GM23338 (cell line): Measurements from ENCODE around the gene RRP1. TPM values are rescaled to one million over a fixed set of nuclear protein-coding genes. Genes with fewer than 3 reads are reported as not detected.

Experiments
- ATAC-seq: fragments of 200-7000 bp; cut with Tn5 transposase; 3 replicates; pipeline ENCODE4 v1.9.1; 2020
- DNase-seq: peaks from one replicate; pipeline ENCODE4 v3.0.0-alpha.2; 2015; ENCODE audit warnings: low spot score
- H2AFZ ChIP-seq: fragments of 200-600 bp; sonication (generic); 2 replicates; pipeline ENCODE4 v1.8.0; 2016; ENCODE audit warnings: antibody characterized with exemption, mild to moderate bottlenecking, moderate library complexity
- H3F3A ChIP-seq: fragments of 200-600 bp; sonication (generic); replicated peaks from 2 replicates; pipeline ENCODE4 v1.8.0; 2017; ENCODE audit warnings: antibody characterized with exemption, mixed run types, low read depth
- H3K27ac ChIP-seq: fragments of 200-600 bp; sonication (generic); 2 replicates; pipeline ENCODE4 v1.6.1; 2016; ENCODE audit warnings: low read depth
- H3K27me3 ChIP-seq: fragments of 200-600 bp; sonication (generic); 2 replicates; pipeline ENCODE4 v1.8.0; 2016; ENCODE audit warnings: mild to moderate bottlenecking, mixed run types, moderate library complexity; ENCODE audit not compliant: insufficient read depth
- H3K36me3 ChIP-seq: fragments of 200-600 bp; sonication (generic); 2 replicates; pipeline ENCODE4 v1.8.0; 2016; ENCODE audit warnings: mild to moderate bottlenecking; ENCODE audit not compliant: insufficient read depth
- H3K4me1 ChIP-seq: fragments of 200-600 bp; sonication (generic); 2 replicates; pipeline ENCODE4 v1.8.0; 2016; ENCODE audit warnings: mild to moderate bottlenecking, moderate library complexity; ENCODE audit not compliant: insufficient read depth
- H3K4me2 ChIP-seq: fragments of 200-600 bp; sonication (generic); 2 replicates; pipeline ENCODE4 v1.7.1; 2017; ENCODE audit warnings: mixed run types
- H3K4me3 ChIP-seq: fragments of 200-600 bp; sonication (generic); 2 replicates; pipeline ENCODE4 v1.6.1; 2016; ENCODE audit warnings: mixed run types
- H3K79me2 ChIP-seq: fragments of 200-600 bp; sonication (generic); replicated peaks from 2 replicates; pipeline ENCODE4 v1.8.0; 2017; ENCODE audit warnings: mild to moderate bottlenecking; ENCODE audit not compliant: insufficient read depth
- H3K9me2 ChIP-seq: fragments of 200-600 bp; sonication (generic); 2 replicates; pipeline ENCODE4 v1.8.0; 2017; ENCODE audit not compliant: insufficient read depth
- H4K20me1 ChIP-seq: fragments of 200-600 bp; sonication (generic); replicated peaks from 2 replicates; pipeline ENCODE4 v1.8.0; 2017; ENCODE audit warnings: mild to moderate bottlenecking; ENCODE audit not compliant: insufficient read depth
- H3K27ac Mint-ChIP-seq: 2 replicates; pipeline ENCODE4 v1.8.0; 2020; ENCODE audit warnings: inconsistent platforms, mild to moderate bottlenecking, moderate library complexity, mixed read lengths
- H3K27me3 Mint-ChIP-seq: 3 replicates; pipeline ENCODE4 v1.8.0; 2022; ENCODE audit warnings: low read depth, mild to moderate bottlenecking, moderate library complexity, mixed read lengths, inconsistent platforms; ENCODE audit not compliant: insufficient read depth, poor library complexity
- H3K36me3 Mint-ChIP-seq: 3 replicates; pipeline ENCODE4 v1.8.0; 2021; ENCODE audit warnings: low read depth, mild to moderate bottlenecking, inconsistent platforms, moderate library complexity, mixed read lengths
- H3K4me1 Mint-ChIP-seq: 3 replicates; pipeline ENCODE4 v1.8.0; 2020; ENCODE audit warnings: mild to moderate bottlenecking, inconsistent platforms, mixed read lengths
- H3K4me3 Mint-ChIP-seq: 3 replicates; pipeline ENCODE4 v1.8.0; 2021; ENCODE audit warnings: moderate library complexity, mild to moderate bottlenecking, inconsistent platforms, mixed read lengths
- H3K9me3 Mint-ChIP-seq: 3 replicates; pipeline ENCODE4 v1.8.0; 2020; ENCODE audit warnings: moderate library complexity, mild to moderate bottlenecking, inconsistent platforms, mixed read lengths
- CREB1 ChIP-seq: fragments of 250-450 bp; sonication (Bioruptor Pico); IDR thresholded peaks from 2 replicates; pipeline ENCODE4 v1.5.0; 2020; ENCODE audit warnings: low read depth, mild to moderate bottlenecking, moderate library complexity
- EZH2 ChIP-seq: fragments of 200-600 bp; sonication (generic); IDR thresholded peaks from one replicate; pipeline ENCODE4 v1.8.0; 2017; ENCODE audit warnings: antibody characterized with exemption, mild to moderate bottlenecking, low read depth; ENCODE audit not compliant: unreplicated experiment
- EZH2phosphoT487 ChIP-seq: fragments of 200-600 bp; sonication (generic); IDR thresholded peaks from one replicate; pipeline ENCODE4 v1.8.1; 2018; ENCODE audit warnings: antibody characterized with exemption; ENCODE audit not compliant: unreplicated experiment
- JUNB ChIP-seq: IDR thresholded peaks from one replicate; pipeline ENCODE4 v1.6.1; 2016; ENCODE audit warnings: antibody characterized with exemption; ENCODE audit not compliant: unreplicated experiment
- NANOG ChIP-seq: IDR thresholded peaks from 2 replicates; pipeline ENCODE4 v1.6.1; 2016; ENCODE audit warnings: antibody characterized with exemption, borderline replicate concordance
- STAT1 ChIP-seq: IDR thresholded peaks from one replicate; pipeline ENCODE4 v1.6.1; 2016; ENCODE audit warnings: antibody characterized with exemption; ENCODE audit not compliant: unreplicated experiment
- ZNF114 ChIP-seq: fragments of 250-450 bp; sonication (Bioruptor Pico); IDR thresholded peaks from 2 replicates; pipeline ENCODE4 v1.5.0; 2020; ENCODE audit warnings: mild to moderate bottlenecking, moderate library complexity
- ZNF331 ChIP-seq: fragments of 250-450 bp; sonication (Bioruptor Pico); IDR thresholded peaks from 2 replicates; pipeline ENCODE4 v1.5.0; 2020; ENCODE audit warnings: low read depth, mild to moderate bottlenecking, moderate library complexity
- polyA plus RNA-seq: library from polyadenylated mRNA; unstranded; fragments of >200 nt; fragmentation: Nextera tagmentation; extraction: Ambion mirVana; gene quantifications from 2 replicates; pipeline ENCODE4 v1.2.1, GENCODE V29; 2016
- total RNA-seq: library from RNA; depleted of rRNA; stranded (reverse); fragments of >200 nt; shearing (Covaris generic); gene quantifications from 2 replicates; pipeline ENCODE4 v1.2.3, GENCODE V29; 2014
- TF ChIP-seq, protein P1 (sequence below), 2 experiments: fragments of 200-600 bp in 1 of 2; sonication (generic) in 1 of 2; conservative IDR thresholded peaks; 2 replicates each; pipeline versions ENCODE4 v1.5.1 to v1.6.1; 2016 to 2017; ENCODE audit warnings: antibody characterized with exemption in 2 of 2, low read depth in 2 of 2, mild to moderate bottlenecking in 2 of 2, moderate library complexity in 1 of 2
- TF ChIP-seq, protein P2 (sequence below): IDR thresholded peaks from one replicate; pipeline ENCODE4 v1.6.1; 2018; ENCODE audit warnings: antibody characterized with exemption; ENCODE audit not compliant: unreplicated experiment

Gene RRP1
- total and polyA plus RNA-seq, 2 experiments from 2014 or later: 36.5 to 63.5 TPM

DNA sequence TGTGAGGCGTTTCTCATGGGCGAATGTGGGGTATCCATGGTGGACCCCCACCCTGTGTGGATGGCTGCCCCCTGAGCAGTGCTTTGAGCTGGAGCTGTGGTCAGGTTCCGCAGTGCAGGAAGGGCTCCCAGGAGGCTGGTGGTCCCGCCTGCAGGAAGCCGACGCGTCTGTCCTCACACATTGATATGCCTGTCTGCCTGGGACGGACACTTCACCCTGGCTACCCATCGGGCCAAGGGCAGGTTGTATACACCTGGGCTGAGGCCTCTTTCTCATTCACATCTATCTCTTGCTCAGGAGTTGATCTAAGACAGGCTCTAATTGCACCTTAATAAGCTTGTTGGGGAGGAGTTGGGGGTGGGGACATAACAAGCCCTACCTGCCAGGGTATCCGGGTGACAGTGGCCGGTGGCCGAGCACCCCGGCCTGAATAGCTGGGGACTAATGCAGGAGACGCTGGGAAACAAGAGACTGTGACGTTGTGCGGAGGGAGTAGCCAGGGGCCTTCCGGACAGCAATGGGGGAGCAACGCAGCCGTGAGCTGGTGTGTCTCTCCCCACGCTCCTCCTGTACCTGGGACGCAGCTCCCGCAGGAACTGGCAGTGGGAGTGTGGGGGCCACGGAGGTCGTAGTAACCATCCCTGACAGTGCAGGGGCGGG, 48.8 kb upstream of the RRP1 start:
- H3K27ac ChIP-seq: peak overlapping the region; percentile 63
- H3K4me2 ChIP-seq: no peak overlapping the region
- H3K4me3 ChIP-seq: no peak overlapping the region
- H3F3A ChIP-seq: peaks cover 10% of the 10 kb centered on the region
- ATAC-seq (peak; percentile 77), DNase-seq (peak; percentile 81)
- no peaks in the 10 kb centered on the region; the same call in 1 of the 2 replicates for H4K20me1 ChIP-seq
- peak overlapping the region; percentile 84 for H3K27ac Mint-ChIP-seq
- H3K4me3 Mint-ChIP-seq: peak overlapping the region; percentile 44; the same call in 2 of the 3 replicates
- no peaks in the 10 kb centered on the region for H3K9me2 ChIP-seq
- H3K27me3 ChIP-seq: no peaks in the 10 kb centered on the region
- peaks cover 20% of the 10 kb centered on the region for H3K27me3 Mint-ChIP-seq
- H3K9me3 Mint-ChIP-seq: no peaks in the 10 kb centered on the region
- H3K4me1 Mint-ChIP-seq: peaks cover 15% of the 10 kb centered on the region
- H3K36me3 Mint-ChIP-seq: peaks cover 18% of the 10 kb centered on the region
- no peaks in the 10 kb centered on the region for H3K79me2 ChIP-seq
- H2AFZ ChIP-seq: no peak overlapping the region
- H3K4me1 ChIP-seq: 0 out of 2 replicates have a peak, but pooled peaks cover 3% of the 10 kb centered on the region
- no peak for TF ChIP-seq EZH2phosphoT487
- no peak for TF ChIP-seq ZNF331 (CRISPR knock-in tag)
- peak; percentile 30; the same call in 1 of the 2 replicates for TF ChIP-seq CREB1 (CRISPR knock-in tag)
- TF ChIP-seq, protein P1, sequence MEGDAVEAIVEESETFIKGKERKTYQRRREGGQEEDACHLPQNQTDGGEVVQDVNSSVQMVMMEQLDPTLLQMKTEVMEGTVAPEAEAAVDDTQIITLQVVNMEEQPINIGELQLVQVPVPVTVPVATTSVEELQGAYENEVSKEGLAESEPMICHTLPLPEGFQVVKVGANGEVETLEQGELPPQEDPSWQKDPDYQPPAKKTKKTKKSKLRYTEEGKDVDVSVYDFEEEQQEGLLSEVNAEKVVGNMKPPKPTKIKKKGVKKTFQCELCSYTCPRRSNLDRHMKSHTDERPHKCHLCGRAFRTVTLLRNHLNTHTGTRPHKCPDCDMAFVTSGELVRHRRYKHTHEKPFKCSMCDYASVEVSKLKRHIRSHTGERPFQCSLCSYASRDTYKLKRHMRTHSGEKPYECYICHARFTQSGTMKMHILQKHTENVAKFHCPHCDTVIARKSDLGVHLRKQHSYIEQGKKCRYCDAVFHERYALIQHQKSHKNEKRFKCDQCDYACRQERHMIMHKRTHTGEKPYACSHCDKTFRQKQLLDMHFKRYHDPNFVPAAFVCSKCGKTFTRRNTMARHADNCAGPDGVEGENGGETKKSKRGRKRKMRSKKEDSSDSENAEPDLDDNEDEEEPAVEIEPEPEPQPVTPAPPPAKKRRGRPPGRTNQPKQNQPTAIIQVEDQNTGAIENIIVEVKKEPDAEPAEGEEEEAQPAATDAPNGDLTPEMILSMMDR (conservative IDR thresholded peaks at IDR 0.05; ENCODE audit: low read depth in 2 of 2): no peak
- no peaks in the 10 kb centered on the region for H3K36me3 ChIP-seq

DNA sequence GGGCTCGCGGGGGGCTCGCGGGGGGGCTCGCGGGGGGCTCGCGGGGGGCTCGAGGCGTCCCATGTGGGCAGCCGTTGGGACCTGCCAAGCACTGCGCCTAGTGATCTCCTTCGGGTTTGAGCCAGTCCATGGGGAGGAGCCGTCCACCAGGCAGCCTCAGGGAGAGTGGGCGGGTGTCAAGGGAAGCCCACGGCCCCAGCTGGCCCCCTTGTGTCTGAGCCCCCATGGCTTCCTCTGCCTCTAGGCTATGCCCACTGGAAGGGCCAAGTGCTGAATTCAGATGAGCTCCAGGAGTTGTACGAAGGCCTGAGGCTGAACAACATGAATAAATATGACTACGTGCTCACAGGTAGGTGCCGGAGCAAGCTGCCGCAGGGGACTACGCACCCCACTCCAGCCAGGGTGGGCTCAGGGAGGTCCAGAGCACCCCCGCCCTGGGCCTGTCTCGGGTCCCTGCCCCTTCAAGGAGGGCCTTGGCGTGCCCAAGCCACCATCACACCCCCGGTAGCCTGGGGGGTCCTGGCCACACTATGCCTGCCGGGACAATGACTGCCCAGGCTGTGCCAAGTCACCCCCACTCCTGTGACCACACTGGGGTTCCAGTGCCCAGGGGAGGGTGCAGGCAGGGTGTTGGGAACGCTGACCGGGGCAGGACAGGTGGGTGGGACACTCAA, 47.8 kb upstream of the RRP1 start:
- peaks cover 20% of the 10 kb centered on the region for H3K27me3 Mint-ChIP-seq
- no peak overlapping the region for H2AFZ ChIP-seq
- H3K9me2 ChIP-seq: no peaks in the 10 kb centered on the region
- H3K27me3 ChIP-seq: no peaks in the 10 kb centered on the region
- no peaks in the 10 kb centered on the region for H3K36me3 ChIP-seq
- no peak overlapping the region for H3K4me3 Mint-ChIP-seq
- peaks cover 18% of the 10 kb centered on the region for H3K36me3 Mint-ChIP-seq
- 0 out of 2 replicates have a peak, but pooled peaks cover 3% of the 10 kb centered on the region for H3K4me1 ChIP-seq
- no peak overlapping the region for H3K4me2 ChIP-seq
- ATAC-seq: peak; percentile 17; the same call in 2 of the 3 replicates
- H3K9me3 Mint-ChIP-seq: no peaks in the 10 kb centered on the region
- peak; percentile 51 for DNase-seq
- H3K4me1 Mint-ChIP-seq: peaks cover 15% of the 10 kb centered on the region
- H3K4me3 ChIP-seq: no peak overlapping the region
- no peaks in the 10 kb centered on the region for H3K79me2 ChIP-seq
- H3K27ac ChIP-seq: 0 out of 2 replicates have a peak overlapping the region, but pooled peaks have one; percentile 50
- peaks cover 10% of the 10 kb centered on the region for H3F3A ChIP-seq
- no peak overlapping the region for H3K27ac Mint-ChIP-seq
- peaks cover 4% of the 10 kb centered on the region; the same call in 1 of the 2 replicates for H4K20me1 ChIP-seq
- TF ChIP-seq STAT1 (no peak), JUNB (no peak), EZH2 (no peak), NANOG (no peak), ZNF114 (no peak)
- TF ChIP-seq, protein P1 (conservative IDR thresholded peaks at IDR 0.05; ENCODE audit: low read depth in 2 of 2): no peak
- TF ChIP-seq, protein P2, sequence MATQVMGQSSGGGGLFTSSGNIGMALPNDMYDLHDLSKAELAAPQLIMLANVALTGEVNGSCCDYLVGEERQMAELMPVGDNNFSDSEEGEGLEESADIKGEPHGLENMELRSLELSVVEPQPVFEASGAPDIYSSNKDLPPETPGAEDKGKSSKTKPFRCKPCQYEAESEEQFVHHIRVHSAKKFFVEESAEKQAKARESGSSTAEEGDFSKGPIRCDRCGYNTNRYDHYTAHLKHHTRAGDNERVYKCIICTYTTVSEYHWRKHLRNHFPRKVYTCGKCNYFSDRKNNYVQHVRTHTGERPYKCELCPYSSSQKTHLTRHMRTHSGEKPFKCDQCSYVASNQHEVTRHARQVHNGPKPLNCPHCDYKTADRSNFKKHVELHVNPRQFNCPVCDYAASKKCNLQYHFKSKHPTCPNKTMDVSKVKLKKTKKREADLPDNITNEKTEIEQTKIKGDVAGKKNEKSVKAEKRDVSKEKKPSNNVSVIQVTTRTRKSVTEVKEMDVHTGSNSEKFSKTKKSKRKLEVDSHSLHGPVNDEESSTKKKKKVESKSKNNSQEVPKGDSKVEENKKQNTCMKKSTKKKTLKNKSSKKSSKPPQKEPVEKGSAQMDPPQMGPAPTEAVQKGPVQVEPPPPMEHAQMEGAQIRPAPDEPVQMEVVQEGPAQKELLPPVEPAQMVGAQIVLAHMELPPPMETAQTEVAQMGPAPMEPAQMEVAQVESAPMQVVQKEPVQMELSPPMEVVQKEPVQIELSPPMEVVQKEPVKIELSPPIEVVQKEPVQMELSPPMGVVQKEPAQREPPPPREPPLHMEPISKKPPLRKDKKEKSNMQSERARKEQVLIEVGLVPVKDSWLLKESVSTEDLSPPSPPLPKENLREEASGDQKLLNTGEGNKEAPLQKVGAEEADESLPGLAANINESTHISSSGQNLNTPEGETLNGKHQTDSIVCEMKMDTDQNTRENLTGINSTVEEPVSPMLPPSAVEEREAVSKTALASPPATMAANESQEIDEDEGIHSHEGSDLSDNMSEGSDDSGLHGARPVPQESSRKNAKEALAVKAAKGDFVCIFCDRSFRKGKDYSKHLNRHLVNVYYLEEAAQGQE: no peak
